GM21717 (cell line): ENCODE measurements around the gene FAP.

Source experiments
- ATAC-seq: cut with Tn5 transposase; IDR thresholded peaks from one replicate; pipeline ENCODE4 v1.9.1; 2021; ENCODE audit warnings: mild to moderate bottlenecking, moderate library complexity; ENCODE audit not compliant: unreplicated experiment

The FAP gene

GRCh38 chr2:162127422-162127821 lies 115.8 kb downstream of the FAP start:
- no peak for ATAC-seq

DNA sequence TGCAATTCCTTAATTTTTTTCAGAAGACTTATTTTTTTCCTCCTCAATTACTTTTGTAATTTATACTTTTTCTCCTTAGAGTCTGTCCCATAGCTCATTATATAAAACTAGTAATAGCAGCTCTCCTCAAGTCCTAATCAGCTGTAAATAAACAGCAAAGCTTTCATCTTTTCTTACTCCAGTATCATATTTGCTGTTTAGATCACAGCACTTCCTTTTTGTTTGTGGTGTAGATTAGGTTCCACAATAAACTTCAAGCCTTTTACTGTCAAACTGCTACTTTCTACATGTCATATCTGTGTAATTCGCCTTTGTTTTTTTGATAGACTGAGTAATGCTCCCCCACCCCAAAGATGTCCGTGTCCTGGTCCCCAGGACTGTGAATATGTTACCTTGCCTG lies 116.7 kb downstream of the FAP start:
- ATAC-seq: peak; percentile 11

GRCh38 chr2:162126111-162126519 lies 117.1 kb downstream of the FAP start:
- ATAC-seq: peak; percentile 90

- ATAC-seq: no peak
These were observed 118.1 kb downstream of the FAP start for GRCh38 chr2:162125138-162125537.

- ATAC-seq: no peak
These were observed 119.2 kb downstream of the FAP start for GRCh38 chr2:162123806-162124758.
